ENCODE measurements around the gene C4orf50.

- TF ChIP-seq CTCF (conservative IDR thresholded peaks at IDR 0.05) (no peak), EZH2 (IDR thresholded peaks at IDR 0.05; ENCODE audit: low read depth) (no peak)
Measured at GRCh38 chr4:6028168-6028567, 9.9 kb upstream of the C4orf50 start.

Measured in PC-9 (cell line).